ENCODE data around the gene S100A3. TPM values are rescaled to one million over a fixed set of nuclear protein-coding genes. Genes with fewer than 3 reads are reported as not detected.

The S100A3 gene
- total and polyA plus RNA-seq, 4 donors = 0.29 TPM; not detected in 3

GRCh38 chr1:153536671-153537375 lies 12.2 kb downstream of the S100A3 start:
- H3K4me1 ChIP-seq (ENCODE audit: control insufficient read depth, insufficient read depth, low read length) = peaks cover 40% of the 10 kb centered on the region
- no peaks in the 10 kb centered on the region for H3K27me3 ChIP-seq (ENCODE audit: control insufficient read depth, insufficient read depth, low read length)
- no peaks in the 10 kb centered on the region for H3K9me3 ChIP-seq (ENCODE audit: control insufficient read depth, insufficient read depth, low read length)
- 83% methylated on average over 6 of the region's 9 CpGs for WGBS (ENCODE audit: insufficient coverage)
- H3K4me3 ChIP-seq (ENCODE audit: low read depth, low read length) = no peak overlapping the region
- no peak overlapping the region for H3K27ac ChIP-seq (ENCODE audit: low read depth, low read length)
- H3K36me3 ChIP-seq (ENCODE audit: control insufficient read depth, insufficient read depth, low read length) = no peaks in the 10 kb centered on the region
- DNase-seq (ENCODE audit: low read depth in 4 of 6, low spot score in 6 of 6) = no peak

DNA sequence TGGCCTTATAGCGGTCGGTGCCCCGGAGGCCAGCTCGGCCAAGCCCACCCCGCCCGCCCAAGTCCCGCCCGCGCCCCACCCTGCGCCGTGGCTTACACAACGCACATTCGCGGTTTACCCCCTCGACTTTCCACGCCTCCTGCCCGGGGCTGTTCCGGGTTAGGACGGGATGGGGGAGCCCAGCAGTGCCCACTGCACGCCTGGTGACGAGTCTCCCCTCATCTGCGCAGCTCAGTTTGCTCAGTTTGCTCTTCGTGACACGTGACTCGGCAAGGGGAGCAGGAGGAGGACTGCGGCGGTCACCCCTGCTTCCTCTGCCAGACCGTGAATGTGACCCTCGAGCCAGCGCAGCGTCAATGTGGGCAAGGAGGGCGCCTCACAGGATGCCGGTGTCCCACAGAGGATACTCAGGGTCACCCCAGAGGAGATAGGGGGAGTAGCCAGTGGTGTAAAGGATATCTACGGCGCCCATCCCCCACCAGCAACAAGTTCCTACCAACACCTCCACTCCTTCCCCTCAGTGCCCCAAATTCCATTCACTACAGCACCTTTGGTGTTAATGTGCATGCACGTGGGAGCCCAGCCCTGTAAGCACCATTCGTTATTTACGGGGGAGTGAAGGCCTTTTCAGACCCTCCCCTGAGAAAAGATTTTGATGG lies 12.9 kb downstream of the S100A3 start:
- Histone ChIP-seq H3K36me3 (ENCODE audit: control insufficient read depth, insufficient read depth, low read length) (no peaks in the 10 kb centered on the region), H3K4me1 (ENCODE audit: control insufficient read depth, insufficient read depth, low read length) (peaks cover 40% of the 10 kb centered on the region), H3K9me3 (ENCODE audit: control insufficient read depth, insufficient read depth, low read length) (no peaks in the 10 kb centered on the region), H3K27me3 (ENCODE audit: control insufficient read depth, insufficient read depth, low read length) (no peaks in the 10 kb centered on the region), H3K4me3 (ENCODE audit: low read depth, low read length) (peak overlapping the region; percentile 70), H3K27ac (ENCODE audit: low read depth, low read length) (peak overlapping the region; percentile 70)
- peak in 4 of 6 donors; percentile 42 to 85 (median 64) for DNase-seq (ENCODE audit: low read depth in 4 of 6, low spot score in 6 of 6)
- WGBS (ENCODE audit: insufficient coverage) = 2% methylated on average over 32 of the region's 38 CpGs

DNA sequence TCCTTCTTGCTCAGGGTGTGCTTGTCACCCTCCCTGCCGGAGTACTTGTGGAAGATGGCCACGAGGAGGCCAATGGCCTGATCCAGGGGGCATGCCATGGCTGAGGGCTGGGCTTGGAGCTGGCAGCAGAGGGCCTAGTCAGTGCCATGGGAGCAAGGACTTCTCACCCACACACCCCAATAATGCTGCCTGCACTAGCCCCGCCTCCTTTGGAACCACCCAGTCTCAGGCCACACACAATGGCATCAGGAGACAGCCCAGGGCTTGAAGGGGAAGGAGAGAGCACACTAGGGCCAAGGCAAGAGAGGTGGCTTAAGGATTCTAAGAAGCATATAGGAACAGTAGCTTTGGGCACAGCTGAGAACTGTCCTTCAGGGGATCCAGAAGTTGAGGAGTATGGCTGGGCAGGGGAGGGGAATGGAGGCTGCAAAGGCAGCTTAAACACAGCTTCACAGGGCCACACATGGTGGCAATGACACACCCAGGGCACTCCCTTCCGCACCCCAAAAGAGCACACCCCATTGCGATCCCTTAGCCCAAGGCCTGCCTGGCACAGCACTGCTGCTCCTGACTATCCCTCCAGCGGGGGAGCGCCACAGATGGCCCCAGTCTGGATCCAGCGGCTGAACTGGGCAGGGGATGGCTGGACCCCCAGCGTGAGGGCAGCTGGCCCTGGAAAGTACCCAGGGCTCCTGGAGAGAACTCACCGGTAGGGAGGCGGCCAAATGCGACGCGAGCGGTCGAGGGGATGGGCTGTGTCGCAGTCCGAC lies 13.6 kb downstream of the S100A3 start, which contains the start of gene S100A6:
Gene S100A6, minus strand, starts transcription at position 750 of the 770 bp plus-strand sequence. Its CDS starts 652 bp downstream, at position 98.
- no peaks in the 10 kb centered on the region for H3K36me3 ChIP-seq (ENCODE audit: control insufficient read depth, insufficient read depth, low read length)
- peaks cover 40% of the 10 kb centered on the region for H3K4me1 ChIP-seq (ENCODE audit: control insufficient read depth, insufficient read depth, low read length)
- H3K9me3 ChIP-seq (ENCODE audit: control insufficient read depth, insufficient read depth, low read length) = no peaks in the 10 kb centered on the region
- DNase-seq (ENCODE audit: low read depth in 4 of 6, low spot score in 6 of 6) = peak in 1 of 6 donors; percentile 13
- H3K27ac ChIP-seq (ENCODE audit: low read depth, low read length) = peak within 1 kb of the TSS; percentile 70
- H3K4me3 ChIP-seq (ENCODE audit: low read depth, low read length) = peak within 1 kb of the TSS; percentile 70
- H3K27me3 ChIP-seq (ENCODE audit: control insufficient read depth, insufficient read depth, low read length) = no peaks in the 10 kb centered on the region
- 18% methylated on average over 18 of the region's 18 CpGs for WGBS (ENCODE audit: insufficient coverage)

DNA sequence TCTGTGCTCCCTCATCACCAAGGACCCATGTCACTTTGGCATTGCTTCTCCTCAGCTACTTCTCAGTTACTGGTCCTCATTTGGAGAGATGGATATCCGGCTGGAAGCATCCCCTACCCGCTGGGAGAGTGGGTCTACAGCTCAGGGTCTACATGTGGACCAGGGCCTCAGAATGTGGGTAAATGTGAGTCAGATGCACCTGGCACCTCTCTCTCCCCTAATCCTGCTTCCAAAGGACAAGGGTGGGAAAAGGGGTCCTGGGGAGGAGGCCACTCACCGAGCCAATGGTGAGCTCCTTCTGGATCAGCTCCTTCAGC lies 14.2 kb downstream of the S100A3 start:
- Histone ChIP-seq H3K9me3 (ENCODE audit: control insufficient read depth, insufficient read depth, low read length) (no peaks in the 10 kb centered on the region), H3K27me3 (ENCODE audit: control insufficient read depth, insufficient read depth, low read length) (no peaks in the 10 kb centered on the region), H3K27ac (ENCODE audit: low read depth, low read length) (no peak overlapping the region), H3K4me3 (ENCODE audit: low read depth, low read length) (peak overlapping the region; percentile 70), H3K36me3 (ENCODE audit: control insufficient read depth, insufficient read depth, low read length) (no peaks in the 10 kb centered on the region), H3K4me1 (ENCODE audit: control insufficient read depth, insufficient read depth, low read length) (peaks cover 40% of the 10 kb centered on the region)
- no peak for DNase-seq (ENCODE audit: low read depth in 4 of 6, low spot score in 6 of 6)
- WGBS (ENCODE audit: insufficient coverage) = 88% methylated on average over 1 of the region's 3 CpGs

DNA sequence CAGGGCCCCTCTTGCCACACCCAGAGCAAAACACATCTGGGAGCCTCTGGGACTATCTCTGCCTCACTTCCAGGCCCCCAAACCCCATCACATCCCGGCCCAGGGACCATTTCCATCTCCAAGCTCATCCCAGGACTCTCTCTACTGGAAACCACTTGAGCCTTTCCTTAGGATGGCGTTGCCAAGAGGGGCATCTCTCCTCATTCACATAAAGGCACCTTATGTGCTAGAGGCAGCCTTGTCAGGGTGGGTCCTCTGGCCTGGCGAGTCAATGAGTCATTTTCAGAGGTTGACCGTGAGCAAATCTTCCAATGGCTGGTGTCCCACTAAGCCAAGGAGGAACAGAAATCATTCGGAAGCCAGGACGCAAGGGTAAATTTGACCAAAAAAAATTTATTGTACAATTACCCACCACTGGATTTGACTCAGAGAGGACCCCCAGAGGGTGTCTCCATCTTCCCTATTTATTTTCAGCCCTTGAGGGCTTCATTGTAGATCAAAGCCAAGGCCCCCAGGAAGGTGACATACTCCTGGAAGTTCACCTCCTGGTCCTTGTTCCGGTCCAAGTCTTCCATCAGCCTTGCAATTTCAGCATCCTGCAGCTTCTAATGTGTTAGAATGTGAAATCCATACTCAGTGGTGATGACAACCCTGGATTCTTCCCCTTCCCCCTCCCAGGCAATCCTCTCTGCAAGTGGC lies 14.7 kb downstream of the S100A3 start:
- DNase-seq (ENCODE audit: low read depth in 4 of 6, low spot score in 6 of 6) = no peak
- 96% methylated on average over 6 of the region's 7 CpGs for WGBS (ENCODE audit: insufficient coverage)
- H3K36me3 ChIP-seq (ENCODE audit: control insufficient read depth, insufficient read depth, low read length) = no peaks in the 10 kb centered on the region
- H3K27me3 ChIP-seq (ENCODE audit: control insufficient read depth, insufficient read depth, low read length) = no peaks in the 10 kb centered on the region
- H3K9me3 ChIP-seq (ENCODE audit: control insufficient read depth, insufficient read depth, low read length) = no peaks in the 10 kb centered on the region
- no peak overlapping the region for H3K4me3 ChIP-seq (ENCODE audit: low read depth, low read length)
- H3K27ac ChIP-seq (ENCODE audit: low read depth, low read length) = no peak overlapping the region
- H3K4me1 ChIP-seq (ENCODE audit: control insufficient read depth, insufficient read depth, low read length) = peaks cover 40% of the 10 kb centered on the region

DNA sequence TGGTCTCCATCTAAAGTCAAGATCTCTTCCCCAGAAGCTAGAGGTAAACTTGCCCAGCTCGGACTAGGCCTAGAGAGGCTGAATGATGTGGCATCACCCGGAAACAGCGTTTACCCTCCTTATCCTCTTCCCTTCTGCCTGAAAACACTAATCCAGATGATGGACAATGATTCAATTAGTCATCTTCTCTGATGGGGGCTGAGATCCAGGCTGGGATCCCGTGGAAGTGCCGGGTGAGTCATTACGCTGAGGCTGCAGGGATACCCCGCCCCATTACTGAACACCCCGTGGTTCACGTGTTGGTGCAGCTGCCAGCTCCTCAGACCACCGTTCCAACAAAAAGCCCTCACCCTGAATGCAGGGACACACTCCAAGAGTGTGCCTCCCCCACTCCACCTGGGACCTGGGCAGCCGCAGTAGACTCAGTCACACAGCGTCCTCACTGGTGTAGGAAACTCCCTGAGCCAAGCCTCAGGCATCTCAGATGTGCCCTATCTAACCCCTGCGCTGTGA lies 15.3 kb downstream of the S100A3 start:
- Histone ChIP-seq H3K27ac (ENCODE audit: low read depth, low read length) (no peak overlapping the region), H3K36me3 (ENCODE audit: control insufficient read depth, insufficient read depth, low read length) (no peaks in the 10 kb centered on the region), H3K9me3 (ENCODE audit: control insufficient read depth, insufficient read depth, low read length) (no peaks in the 10 kb centered on the region), H3K4me3 (ENCODE audit: low read depth, low read length) (no peak overlapping the region), H3K4me1 (ENCODE audit: control insufficient read depth, insufficient read depth, low read length) (peaks cover 40% of the 10 kb centered on the region), H3K27me3 (ENCODE audit: control insufficient read depth, insufficient read depth, low read length) (no peaks in the 10 kb centered on the region)
- WGBS (ENCODE audit: insufficient coverage) = 86% methylated on average over 9 of the region's 13 CpGs
- no peak for DNase-seq (ENCODE audit: low read depth in 4 of 6, low spot score in 6 of 6)

DNA sequence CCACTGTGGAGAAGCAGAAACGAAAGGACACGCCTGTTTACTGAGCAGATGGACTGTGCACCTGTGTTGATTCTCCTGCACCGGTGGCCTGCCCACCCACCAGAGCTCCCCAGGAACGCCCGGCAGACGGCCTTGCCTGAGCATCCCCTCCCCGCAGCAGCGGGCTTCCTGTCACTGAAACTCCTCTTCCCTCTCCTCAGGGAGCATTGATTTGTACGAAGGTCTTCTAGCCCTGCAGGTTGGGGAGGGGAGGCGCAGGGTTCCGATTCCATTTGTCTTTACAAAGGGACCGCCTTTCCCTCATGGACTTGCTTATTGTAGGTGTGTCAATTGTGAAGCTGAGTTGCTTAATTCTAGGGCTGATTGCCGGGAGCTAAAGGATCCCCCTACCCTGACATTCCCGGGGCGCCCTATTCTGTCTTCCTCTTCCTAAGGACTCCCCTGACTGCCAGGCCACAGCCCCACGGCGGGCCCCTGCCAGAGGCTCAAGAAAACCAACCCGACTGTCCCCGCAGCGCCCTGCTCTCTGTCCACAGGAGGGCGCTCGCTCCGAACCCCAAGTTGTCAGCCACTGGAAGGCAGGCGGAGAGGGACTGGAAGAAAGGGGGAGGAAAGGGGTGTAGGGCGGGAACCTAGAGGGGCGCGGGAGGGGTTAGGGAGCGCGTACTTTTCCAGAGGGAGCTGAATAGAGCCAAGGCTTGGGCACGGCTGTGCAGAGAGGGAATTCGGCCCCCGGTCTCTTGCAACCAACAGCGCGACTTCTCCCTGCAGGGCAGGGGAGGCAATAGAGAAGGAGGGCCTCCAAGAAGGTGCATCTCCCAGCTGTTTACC lies 16.1 kb downstream of the S100A3 start:
- WGBS (ENCODE audit: insufficient coverage) = 13% methylated on average over 28 of the region's 34 CpGs
- Histone ChIP-seq H3K4me1 (ENCODE audit: control insufficient read depth, insufficient read depth, low read length) (peaks cover 37% of the 10 kb centered on the region), H3K4me3 (ENCODE audit: low read depth, low read length) (no peak overlapping the region), H3K27me3 (ENCODE audit: control insufficient read depth, insufficient read depth, low read length) (no peaks in the 10 kb centered on the region), H3K36me3 (ENCODE audit: control insufficient read depth, insufficient read depth, low read length) (no peaks in the 10 kb centered on the region), H3K9me3 (ENCODE audit: control insufficient read depth, insufficient read depth, low read length) (no peaks in the 10 kb centered on the region), H3K27ac (ENCODE audit: low read depth, low read length) (no peak overlapping the region)
- DNase-seq (ENCODE audit: low read depth in 4 of 6, low spot score in 6 of 6) = peak in 5 of 6 donors; percentile 36 to 88 (median 63)

GRCh38 chr1:153532181-153532580 lies 16.9 kb downstream of the S100A3 start:
- no peak for DNase-seq (ENCODE audit: low read depth in 4 of 6, low spot score in 6 of 6)

More at GRCh38 chr1:153532181-153532580, 16.9 kb downstream of the S100A3 start:
- Histone ChIP-seq H3K27ac (ENCODE audit: low read depth, low read length) (no peak overlapping the region), H3K36me3 (ENCODE audit: control insufficient read depth, insufficient read depth, low read length) (no peaks in the 10 kb centered on the region), H3K4me3 (ENCODE audit: low read depth, low read length) (no peak overlapping the region), H3K27me3 (ENCODE audit: control insufficient read depth, insufficient read depth, low read length) (no peaks in the 10 kb centered on the region), H3K4me1 (ENCODE audit: control insufficient read depth, insufficient read depth, low read length) (peaks cover 39% of the 10 kb centered on the region), H3K9me3 (ENCODE audit: control insufficient read depth, insufficient read depth, low read length) (no peaks in the 10 kb centered on the region)
- WGBS (ENCODE audit: insufficient coverage) = 73% methylated on average over 2 of the region's 2 CpGs
